ENCODE data around the gene GTPBP4. TPM values are rescaled to one million over a fixed set of nuclear protein-coding genes. Genes with fewer than 3 reads are reported as not detected.

GTPBP4 gene
- total and polyA plus RNA-seq, 2 of the 8 experiments (the other 6 are each of a cell fraction or from before 2014, with no cell fraction given), result 16.9 to 98.1 TPM

DNA sequence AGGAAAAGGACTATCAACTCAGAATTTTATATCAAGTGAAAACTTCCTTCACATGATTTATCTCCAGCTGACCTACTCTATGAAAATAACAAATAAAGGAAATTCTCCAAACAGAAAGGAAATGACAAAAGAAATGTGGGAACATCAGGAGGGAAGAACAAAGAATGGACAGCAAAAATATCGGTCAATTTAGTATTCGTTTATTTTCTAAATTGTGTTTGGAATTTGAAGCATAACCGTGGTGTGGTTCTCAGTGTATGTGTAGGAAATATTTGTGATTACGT lies 76.7 kb downstream of the GTPBP4 start (continued):
- TF ChIP-seq CHD7 (IDR thresholded peaks at IDR 0.05; ENCODE audit: insufficient replicate concordance, low read length) (no peak), ASH2L (IDR thresholded peaks at IDR 0.05; ENCODE audit: low read length) (no peak), SRF (IDR thresholded peaks at IDR 0.05; ENCODE audit: low read depth, low read length) (no peak), KDM4A (IDR thresholded peaks at IDR 0.05; ENCODE audit: low read depth, low read length, severe bottlenecking) (no peak), SIRT6 (IDR thresholded peaks at IDR 0.05; ENCODE audit: low read length) (no peak), FOSL1 (IDR thresholded peaks at IDR 0.05; ENCODE audit: insufficient read depth, low read depth, low read length) (no peak)
- TF ChIP-seq, protein P1, sequence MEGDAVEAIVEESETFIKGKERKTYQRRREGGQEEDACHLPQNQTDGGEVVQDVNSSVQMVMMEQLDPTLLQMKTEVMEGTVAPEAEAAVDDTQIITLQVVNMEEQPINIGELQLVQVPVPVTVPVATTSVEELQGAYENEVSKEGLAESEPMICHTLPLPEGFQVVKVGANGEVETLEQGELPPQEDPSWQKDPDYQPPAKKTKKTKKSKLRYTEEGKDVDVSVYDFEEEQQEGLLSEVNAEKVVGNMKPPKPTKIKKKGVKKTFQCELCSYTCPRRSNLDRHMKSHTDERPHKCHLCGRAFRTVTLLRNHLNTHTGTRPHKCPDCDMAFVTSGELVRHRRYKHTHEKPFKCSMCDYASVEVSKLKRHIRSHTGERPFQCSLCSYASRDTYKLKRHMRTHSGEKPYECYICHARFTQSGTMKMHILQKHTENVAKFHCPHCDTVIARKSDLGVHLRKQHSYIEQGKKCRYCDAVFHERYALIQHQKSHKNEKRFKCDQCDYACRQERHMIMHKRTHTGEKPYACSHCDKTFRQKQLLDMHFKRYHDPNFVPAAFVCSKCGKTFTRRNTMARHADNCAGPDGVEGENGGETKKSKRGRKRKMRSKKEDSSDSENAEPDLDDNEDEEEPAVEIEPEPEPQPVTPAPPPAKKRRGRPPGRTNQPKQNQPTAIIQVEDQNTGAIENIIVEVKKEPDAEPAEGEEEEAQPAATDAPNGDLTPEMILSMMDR (IDR thresholded peaks at IDR 0.05; ENCODE audit: control extremely low read depth in 1 of 3, insufficient read depth in 1 of 3, low read depth in 1 of 3, low read length in 3 of 3), result no peak

Measured in H1 (cell line).